ENCODE data around the gene LCN9.

- TF ChIP-seq CTCF (optimal IDR thresholded peaks at IDR 0.05 in 1 of 3, IDR thresholded peaks at IDR 0.05 in 1 of 3, conservative IDR thresholded peaks at IDR 0.05 in 1 of 3; ENCODE audit: extremely low read depth in 1 of 3, insufficient read depth in 2 of 3, low read length in 3 of 3), result no peak
- no peak for TF ChIP-seq EZH2 (IDR thresholded peaks at IDR 0.05; ENCODE audit: low read length)
Observed at GRCh38 chr9:135655317-135655716, 7.8 kb upstream of the LCN9 start.
